NCI-H510A (cell line): ENCODE results near the gene FAIM.
"Not testable (repeated sequence)": the region's sequence is repeated elsewhere in the genome, so short reads cannot be mapped to it uniquely, and the experiment has no call there.

Source experiments
- DNase-seq: peaks from one replicate; lab custom pipeline; 2025; lab: John Stamatoyannopoulos, UW

FAIM gene

DNA sequence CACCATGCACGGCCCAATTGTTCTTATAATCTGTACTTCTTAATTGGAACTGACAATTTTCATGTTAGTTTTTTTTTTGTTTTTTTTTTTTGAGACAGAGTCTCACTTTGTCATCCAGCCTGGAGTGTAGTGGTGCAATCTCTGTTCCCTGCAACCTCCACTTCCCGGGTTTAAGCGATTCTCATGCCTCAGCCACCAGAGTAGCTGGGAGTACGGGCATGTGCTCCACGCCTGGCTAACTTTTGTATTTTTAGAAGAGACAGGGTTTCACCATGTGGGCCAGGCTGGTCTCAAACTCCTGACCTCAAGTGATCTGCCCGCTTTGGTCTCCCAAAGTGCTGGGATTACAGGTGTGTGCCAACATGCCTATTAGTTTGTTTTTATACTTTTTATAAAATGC lies 72.4 kb downstream of the FAIM start:
- DNase-seq: not testable (repeated sequence)

DNA sequence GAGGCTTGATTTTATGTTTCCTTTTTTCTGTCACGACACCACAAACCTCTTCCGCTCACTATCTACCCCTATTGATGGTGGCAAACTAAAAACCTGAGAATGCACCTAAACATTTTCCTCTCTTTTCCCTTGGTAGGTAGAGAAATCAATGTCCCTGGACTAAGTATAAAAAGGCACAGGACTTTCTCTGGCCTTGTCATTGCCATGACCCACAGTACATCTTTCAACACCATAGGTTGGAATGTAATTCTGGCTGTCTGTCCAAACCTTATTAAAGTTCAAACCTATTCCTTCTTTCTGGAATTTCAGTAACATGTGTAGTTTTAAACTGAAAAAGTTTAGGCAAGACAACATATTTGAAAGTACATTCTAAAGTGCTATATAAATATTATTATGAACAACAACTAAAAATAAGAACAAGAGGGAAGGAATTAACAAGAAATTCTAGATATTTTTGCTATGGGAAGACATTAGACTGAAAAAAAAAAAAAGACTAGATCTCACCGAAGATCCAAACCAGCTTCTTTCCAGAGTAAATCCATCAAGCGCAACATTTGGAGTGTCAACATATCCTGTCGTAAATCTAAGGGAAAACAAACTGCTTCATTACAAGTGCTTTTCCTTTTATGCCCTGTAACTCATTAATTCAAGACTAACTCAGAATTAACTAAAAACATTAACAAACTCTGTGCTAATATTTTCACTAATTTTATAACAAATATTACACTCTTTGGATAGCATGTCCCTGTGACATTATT lies 73.1 kb downstream of the FAIM start:
- DNase-seq: no peak

DNA sequence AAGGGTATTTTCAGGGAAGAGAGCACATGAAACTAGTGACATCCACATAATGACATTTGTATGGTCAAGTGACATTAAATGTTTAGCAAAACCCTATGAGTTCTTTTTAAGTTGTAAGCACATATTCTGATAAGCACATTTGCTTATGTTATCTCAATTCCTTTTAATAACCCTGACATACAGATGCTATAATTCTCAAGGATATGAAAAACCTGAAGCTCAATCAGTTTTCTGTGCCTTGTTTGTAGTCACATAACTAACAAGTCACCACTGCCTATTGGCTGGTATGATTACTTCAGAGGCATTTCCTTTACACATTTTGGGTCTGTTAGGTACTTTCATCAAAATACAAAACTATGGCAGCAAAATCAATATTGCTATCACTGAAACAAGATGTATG lies 74.1 kb downstream of the FAIM start:
- no peak for DNase-seq
